B cell (primary cell): Measurements from ENCODE around the gene PALLD. TPM values are rescaled to one million over a fixed set of nuclear protein-coding genes. Genes with fewer than 3 reads are reported as not detected.

ENCODE experiments used
- ATAC-seq: fragments of 200-7000 bp; cut with Tn5 transposase; one replicate; pipeline ENCODE4 v1.10.0; 2021; ENCODE audit warnings: low read depth, mild to moderate bottlenecking, moderate number of reproducible peaks, moderate library complexity
- CTCF ChIA-PET: fragments of 350-600 bp; sonication (Branson Sonifier 250); formaldehyde crosslinking; loops from one replicate; lab custom pipeline; 2021; ENCODE audit warnings: antibody characterized with exemption, inconsistent platforms; lab: Charles Lee
- POLR2A ChIA-PET: fragments of 350-600 bp; sonication (Branson Sonifier 250); formaldehyde crosslinking; loops from one replicate; lab custom pipeline; 2021; ENCODE audit warnings: antibody characterized with exemption; lab: Charles Lee
- DNase-seq: peaks from one replicate; pipeline ENCODE4 v3.0.0; 2013
- H2AFZ ChIP-seq: 2 replicates; pipeline ENCODE4 v1.6.1; 2012; ENCODE audit warnings: mild to moderate bottlenecking, low read depth, low read length; ENCODE audit not compliant: insufficient read depth, poor library complexity, severe bottlenecking
- H3K27ac ChIP-seq, 2 donors: 1 replicate in 1 of 2; 2 replicates in 1 of 2; pipeline ENCODE4 v1.5.1; 2012 to 2013; ENCODE audit warnings: low read length in 2 of 2, mild to moderate bottlenecking in 2 of 2, moderate library complexity in 1 of 2
- H3K27me3 ChIP-seq, 4 experiments: fragments of 200-600 bp in 1 of 4; sonication (generic) in 1 of 4; replicated peaks in 1 of 4; 1 replicate in 2 of 4; 2 replicates in 2 of 4; pipeline versions ENCODE4 v1.6.1 to v1.7.0; 2013 to 2016; ENCODE audit warnings: low read length in 3 of 4, mild to moderate bottlenecking in 2 of 4, mixed read lengths in 1 of 4, moderate library complexity in 1 of 4; ENCODE audit not compliant: insufficient read depth in 4 of 4, control insufficient read depth in 3 of 4; ENCODE audit errors: control extremely low read depth in 1 of 4
- H3K36me3 ChIP-seq, 2 experiments: replicated peaks in 1 of 2; 1 replicate in 1 of 2; 2 replicates in 1 of 2; pipeline versions ENCODE4 v1.6.1 to v1.7.1; 2013; ENCODE audit warnings: low read length in 1 of 2; ENCODE audit not compliant: insufficient read depth in 2 of 2, control insufficient read depth in 1 of 2; ENCODE audit errors: control extremely low read depth in 1 of 2, extremely low read depth in 1 of 2
- H3K4me1 ChIP-seq, 2 donors: fragments of 200-600 bp in 1 of 2; sonication (generic) in 1 of 2; 1 replicate in 1 of 2; 2 replicates in 1 of 2; pipeline versions ENCODE4 v1.5.1 to v1.6.1; 2013 to 2017; ENCODE audit warnings: low read length in 2 of 2; ENCODE audit not compliant: control insufficient read depth in 2 of 2, insufficient read depth in 2 of 2
- H3K4me2 ChIP-seq: replicated peaks from 2 replicates; pipeline ENCODE3; 2012; ENCODE audit warnings: mild to moderate bottlenecking, low read depth, low read length; ENCODE audit not compliant: poor library complexity, severe bottlenecking
- H3K4me3 ChIP-seq, 5 experiments: fragments of 200-600 bp in 1 of 5; sonication (generic) in 1 of 5; 1 replicate in 3 of 5; 2 replicates in 2 of 5; pipeline versions ENCODE4 v1.5.1 to v1.7.0; 2011 to 2016; ENCODE audit warnings: low read length in 4 of 5, mild to moderate bottlenecking in 4 of 5, low read depth in 2 of 5, control low read depth in 1 of 5, moderate library complexity in 1 of 5; ENCODE audit not compliant: insufficient read depth in 1 of 5; ENCODE audit errors: control extremely low read depth in 1 of 5, extremely low read depth in 1 of 5
- H3K79me2 ChIP-seq: fragments of 200-600 bp; sonication (generic); one replicate; pipeline ENCODE4 v1.6.0; 2016; ENCODE audit warnings: low read length; ENCODE audit not compliant: control insufficient read depth, insufficient read depth
- H3K9ac ChIP-seq: fragments of 200-600 bp; sonication (generic); 2 replicates; pipeline ENCODE4 v1.6.1; 2017; ENCODE audit warnings: mild to moderate bottlenecking, low read length, moderate library complexity
- H3K9me3 ChIP-seq, 3 donors: one replicate each; pipeline versions ENCODE4 v1.6.1 to v1.7.1; 2013; ENCODE audit warnings: low read length in 2 of 3; ENCODE audit not compliant: control insufficient read depth in 2 of 3, insufficient read depth in 1 of 3; ENCODE audit errors: control extremely low read depth in 1 of 3
- H4K20me1 ChIP-seq: 2 replicates; pipeline ENCODE4 v1.6.0; 2012; ENCODE audit warnings: mild to moderate bottlenecking, low read length; ENCODE audit not compliant: insufficient read depth, control insufficient read depth, poor library complexity, severe bottlenecking
- H3K27ac Mint-ChIP-seq: one replicate; pipeline ENCODE4 v1.8.0; 2021; ENCODE audit warnings: mixed read lengths
- H3K27me3 Mint-ChIP-seq: one replicate; pipeline ENCODE4 v1.8.0; 2021; ENCODE audit warnings: mixed read lengths
- H3K4me1 Mint-ChIP-seq: one replicate; pipeline ENCODE4 v1.8.0; 2021; ENCODE audit warnings: mixed read lengths
- H3K4me3 Mint-ChIP-seq: one replicate; pipeline ENCODE4 v1.8.0; 2021; ENCODE audit warnings: mixed read lengths
- H3K9me3 Mint-ChIP-seq: one replicate; pipeline ENCODE4 v1.8.0; 2022; ENCODE audit warnings: mixed read lengths; ENCODE audit not compliant: insufficient read depth
- EZH2 ChIP-seq: IDR thresholded peaks from 2 replicates; pipeline ENCODE4 v1.6.1; 2012; ENCODE audit warnings: borderline replicate concordance, low read depth, mild to moderate bottlenecking, moderate library complexity, low read length; ENCODE audit not compliant: insufficient read depth, poor library complexity, severe bottlenecking
- WGBS: methylation state at CpG from one replicate; pipeline ENCODE4 v1.1.5; 2013; ENCODE audit warnings: missing lambda C conversion rate; ENCODE audit not compliant: insufficient coverage; 5-methylcytosine and 5-hydroxymethylcytosine counted together
- intact Hi-C: fragments of 100-400 bp; cut with micrococcal nuclease; formaldehyde crosslinking; loops from one replicate; pipeline ENCODE4 v1.10.0; 2022
- polyA plus RNA-seq: library from polyadenylated mRNA; depleted of rRNA; stranded (reverse); fragments of >200 nt; gene quantifications from 2 replicates; pipeline ENCODE4 v1.2.3, GENCODE V29; 2012
- total RNA-seq, 2 donors: library from RNA; stranded (reverse); fragments of 120-200 nt in 1 of 2; gene quantifications; 1 replicate in 1 of 2; 2 replicates in 1 of 2; pipeline versions ENCODE4 v1.2.3 to v1.2.4, GENCODE V29; 2013 to 2022
- TF ChIP-seq, protein P1 (sequence below): fragments of 200-600 bp; IDR thresholded peaks from one replicate; pipeline ENCODE4 v1.8.0; 2022; ENCODE audit warnings: antibody characterized with exemption, mild to moderate bottlenecking

Gene PALLD
- total and polyA plus RNA-seq, 2 donors (not counting 1 experiment from before 2014, with no cell fraction given): 0.63 to 0.71 TPM

- Histone ChIP-seq H3K9ac (no peak overlapping the region), H3K27me3 (peaks cover 0 to 23% (median 15%) of the 10 kb centered on the region in 4 experiments), H3K4me1 (peaks cover 21 to 27% of the 10 kb centered on the region in 2 donors), H4K20me1 (no peaks in the 10 kb centered on the region), H3K36me3 (no peaks in the 10 kb centered on the region), H3K9me3 (no peaks in the 10 kb centered on the region), H3K4me2 (no peak overlapping the region), H3K4me3 (no peak overlapping the region), H3K79me2 (no peaks in the 10 kb centered on the region), H2AFZ (no peak overlapping the region), H3K27ac (no peak overlapping the region)
- ChIA-PET POLR2A (no interaction called here), CTCF (no interaction called here)
- no peak for DNase-seq
- Mint-ChIP-seq H3K9me3 (no peaks in the 10 kb centered on the region), H3K27ac (no peak overlapping the region), H3K4me1 (peaks cover 23% of the 10 kb centered on the region), H3K4me3 (no peak overlapping the region), H3K27me3 (peaks cover 40% of the 10 kb centered on the region)
- TF ChIP-seq EZH2: no peak
- TF ChIP-seq, protein P1, sequence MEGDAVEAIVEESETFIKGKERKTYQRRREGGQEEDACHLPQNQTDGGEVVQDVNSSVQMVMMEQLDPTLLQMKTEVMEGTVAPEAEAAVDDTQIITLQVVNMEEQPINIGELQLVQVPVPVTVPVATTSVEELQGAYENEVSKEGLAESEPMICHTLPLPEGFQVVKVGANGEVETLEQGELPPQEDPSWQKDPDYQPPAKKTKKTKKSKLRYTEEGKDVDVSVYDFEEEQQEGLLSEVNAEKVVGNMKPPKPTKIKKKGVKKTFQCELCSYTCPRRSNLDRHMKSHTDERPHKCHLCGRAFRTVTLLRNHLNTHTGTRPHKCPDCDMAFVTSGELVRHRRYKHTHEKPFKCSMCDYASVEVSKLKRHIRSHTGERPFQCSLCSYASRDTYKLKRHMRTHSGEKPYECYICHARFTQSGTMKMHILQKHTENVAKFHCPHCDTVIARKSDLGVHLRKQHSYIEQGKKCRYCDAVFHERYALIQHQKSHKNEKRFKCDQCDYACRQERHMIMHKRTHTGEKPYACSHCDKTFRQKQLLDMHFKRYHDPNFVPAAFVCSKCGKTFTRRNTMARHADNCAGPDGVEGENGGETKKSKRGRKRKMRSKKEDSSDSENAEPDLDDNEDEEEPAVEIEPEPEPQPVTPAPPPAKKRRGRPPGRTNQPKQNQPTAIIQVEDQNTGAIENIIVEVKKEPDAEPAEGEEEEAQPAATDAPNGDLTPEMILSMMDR: no peak
- ATAC-seq: no peak
- intact Hi-C loops: no loop called here
- 80% methylated on average over 1 of the region's 1 CpG for WGBS
Observed at GRCh38 chr4:168876106-168876505, 379.3 kb downstream of the PALLD start.

- peaks cover 40% of the 10 kb centered on the region for H3K27me3 Mint-ChIP-seq
Observed at GRCh38 chr4:168877511-168878491, 380.9 kb downstream of the PALLD start.

More at GRCh38 chr4:168877511-168878491, 380.9 kb downstream of the PALLD start:
- Histone ChIP-seq H3K4me3 (peak overlapping the region in 4 of 5 experiments; percentile 14 to 54 (median 48)), H3K36me3 (no peaks in the 10 kb centered on the region), H3K9ac (peak overlapping the region; percentile 61), H3K79me2 (no peaks in the 10 kb centered on the region), H3K27ac (no peak overlapping the region), H3K27me3 (peaks cover 0 to 23% (median 15%) of the 10 kb centered on the region in 4 experiments), H3K4me1 (peaks cover 26 to 33% of the 10 kb centered on the region in 2 donors), H4K20me1 (no peaks in the 10 kb centered on the region), H3K4me2 (peak overlapping the region; percentile 87), H3K9me3 (no peaks in the 10 kb centered on the region), H2AFZ (peak overlapping the region; percentile 72)
- DNase-seq (peak; percentile 41), ATAC-seq (peak; percentile 48)
- H3K4me3 Mint-ChIP-seq: peak overlapping the region; percentile 81
- no peaks in the 10 kb centered on the region for H3K9me3 Mint-ChIP-seq
- WGBS: 6% methylated on average over 108 of the region's 108 CpGs
- no peak for TF ChIP-seq EZH2
- TF ChIP-seq, protein P1: no peak
- POLR2A ChIA-PET: interaction anchor here (0.6 kb wide), 1 partner anchor 134 kb away, joined by 6 read pairs; no protein-coding TSS in a partner anchor
- H3K27ac Mint-ChIP-seq: no peak overlapping the region
- H3K4me1 Mint-ChIP-seq: peaks cover 31% of the 10 kb centered on the region
- CTCF ChIA-PET: no interaction called here
- intact Hi-C loops: no loop called here
